Measurements from ENCODE around the gene RNF41.

The RNF41 gene

GRCh38 chr12:56243731-56244181 lies 22.0 kb upstream of the RNF41 start:
- TF ChIP-seq, protein P1, sequence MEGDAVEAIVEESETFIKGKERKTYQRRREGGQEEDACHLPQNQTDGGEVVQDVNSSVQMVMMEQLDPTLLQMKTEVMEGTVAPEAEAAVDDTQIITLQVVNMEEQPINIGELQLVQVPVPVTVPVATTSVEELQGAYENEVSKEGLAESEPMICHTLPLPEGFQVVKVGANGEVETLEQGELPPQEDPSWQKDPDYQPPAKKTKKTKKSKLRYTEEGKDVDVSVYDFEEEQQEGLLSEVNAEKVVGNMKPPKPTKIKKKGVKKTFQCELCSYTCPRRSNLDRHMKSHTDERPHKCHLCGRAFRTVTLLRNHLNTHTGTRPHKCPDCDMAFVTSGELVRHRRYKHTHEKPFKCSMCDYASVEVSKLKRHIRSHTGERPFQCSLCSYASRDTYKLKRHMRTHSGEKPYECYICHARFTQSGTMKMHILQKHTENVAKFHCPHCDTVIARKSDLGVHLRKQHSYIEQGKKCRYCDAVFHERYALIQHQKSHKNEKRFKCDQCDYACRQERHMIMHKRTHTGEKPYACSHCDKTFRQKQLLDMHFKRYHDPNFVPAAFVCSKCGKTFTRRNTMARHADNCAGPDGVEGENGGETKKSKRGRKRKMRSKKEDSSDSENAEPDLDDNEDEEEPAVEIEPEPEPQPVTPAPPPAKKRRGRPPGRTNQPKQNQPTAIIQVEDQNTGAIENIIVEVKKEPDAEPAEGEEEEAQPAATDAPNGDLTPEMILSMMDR (IDR thresholded peaks at IDR 0.05; ENCODE audit: control insufficient read depth, extremely low read depth, insufficient read depth), result no peak
- no peak overlapping the region for H3K4me3 ChIP-seq (ENCODE audit: low read depth, low read length)
- DNase-seq (ENCODE audit: low read depth), result no peak

- TF ChIP-seq, protein P1 (IDR thresholded peaks at IDR 0.05; ENCODE audit: control insufficient read depth, extremely low read depth, insufficient read depth), result no peak
- H3K4me3 ChIP-seq (ENCODE audit: low read depth, low read length), result no peak overlapping the region
- DNase-seq (ENCODE audit: low read depth), result no peak
Measured at GRCh38 chr12:56242986-56243385, 21.3 kb upstream of the RNF41 start.

- TF ChIP-seq, protein P1 (IDR thresholded peaks at IDR 0.05; ENCODE audit: control insufficient read depth, extremely low read depth, insufficient read depth), result no peak
- H3K4me3 ChIP-seq (ENCODE audit: low read depth, low read length), result no peak overlapping the region
- no peak for DNase-seq (ENCODE audit: low read depth)
Measured at GRCh38 chr12:56241424-56242303, 19.9 kb upstream of the RNF41 start.

DNA sequence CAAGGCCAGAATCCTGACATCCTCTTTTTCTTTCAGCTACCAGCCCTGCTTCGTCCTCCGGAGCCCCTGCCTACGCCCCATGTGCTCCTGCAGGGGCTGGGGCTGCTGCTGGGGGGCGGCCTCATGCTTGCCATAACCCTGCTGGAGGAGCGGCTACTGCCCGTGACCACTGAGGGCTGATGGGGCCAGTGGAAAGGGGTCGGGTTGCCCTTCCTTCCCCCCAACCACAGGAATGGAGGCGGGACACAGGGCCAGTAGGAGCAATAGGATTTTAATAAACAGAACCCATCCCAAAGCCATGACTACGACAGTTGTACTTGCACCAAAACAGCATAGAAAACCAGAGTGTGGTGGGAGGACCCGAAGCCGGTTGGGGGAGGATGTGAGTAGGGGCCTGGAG lies 15.8 kb upstream of the RNF41 start:
- TF ChIP-seq, protein P1 (IDR thresholded peaks at IDR 0.05; ENCODE audit: control insufficient read depth, extremely low read depth, insufficient read depth), result no peak
- no peak for DNase-seq (ENCODE audit: low read depth)
- no peak overlapping the region for H3K4me3 ChIP-seq (ENCODE audit: low read depth, low read length)

GRCh38 chr12:56236985-56237384 lies 15.3 kb upstream of the RNF41 start:
- no peak overlapping the region for H3K4me3 ChIP-seq (ENCODE audit: low read depth, low read length)
- DNase-seq (ENCODE audit: low read depth), result no peak
- TF ChIP-seq, protein P1 (IDR thresholded peaks at IDR 0.05; ENCODE audit: control insufficient read depth, extremely low read depth, insufficient read depth), result no peak

DNA sequence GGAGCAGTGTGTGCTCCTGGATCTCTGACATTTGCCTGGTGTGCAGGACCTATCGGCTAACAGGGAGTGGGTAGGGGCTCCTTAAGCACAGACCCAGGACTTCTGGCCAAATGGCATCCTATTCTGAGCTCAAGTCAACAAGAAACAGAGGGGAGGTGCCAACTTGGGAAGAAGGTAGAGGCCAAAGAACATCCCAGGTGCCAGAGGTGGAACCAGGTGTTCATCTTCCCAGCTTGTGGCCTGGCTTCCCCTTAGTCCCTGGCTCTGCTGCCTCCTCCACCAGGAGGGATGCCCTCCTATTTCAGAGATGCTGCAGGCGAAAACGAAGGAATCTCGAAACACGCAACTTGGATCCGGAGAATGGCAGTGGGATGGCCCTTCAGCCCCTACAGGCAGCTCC lies 14.4 kb upstream of the RNF41 start:
- DNase-seq (ENCODE audit: low read depth), result no peak
- no peak overlapping the region for H3K4me3 ChIP-seq (ENCODE audit: low read depth, low read length)
- TF ChIP-seq, protein P1 (IDR thresholded peaks at IDR 0.05; ENCODE audit: control insufficient read depth, extremely low read depth, insufficient read depth), result no peak
